Measurements from ENCODE around the gene TP73. TPM values are rescaled to one million over a fixed set of nuclear protein-coding genes. Genes with fewer than 3 reads are reported as not detected.
A peak's percentile ranks its signal among the peaks of the same experiment; 100 is the strongest.

Gene TP73
- total RNA-seq, 1 experiment from 2014 or later: 2.0 TPM

- no peak for DNase-seq (ENCODE audit: low spot score)
Observed at GRCh38 chr1:3706651-3707297, 54.5 kb downstream of the TP73 start.

- no peak for DNase-seq (ENCODE audit: low spot score)
Observed at GRCh38 chr1:3707298-3707938, 55.1 kb downstream of the TP73 start.

GRCh38 chr1:3707939-3708328 is 55.6 kb downstream of the TP73 start:
- DNase-seq (ENCODE audit: low spot score): no peak

GRCh38 chr1:3708791-3709190 is 56.5 kb downstream of the TP73 start:
- DNase-seq (ENCODE audit: low spot score): no peak

- DNase-seq (ENCODE audit: low spot score): no peak
Observed at GRCh38 chr1:3710251-3710650, 57.9 kb downstream of the TP73 start.

GRCh38 chr1:3711381-3711779 is 59.1 kb downstream of the TP73 start:
- DNase-seq (ENCODE audit: low spot score): no peak

GRCh38 chr1:3711780-3712451 is 59.6 kb downstream of the TP73 start:
- no peak for DNase-seq (ENCODE audit: low spot score)

GRCh38 chr1:3712573-3713535 is 60.5 kb downstream of the TP73 start:
- no peak for DNase-seq (ENCODE audit: low spot score)

- DNase-seq (ENCODE audit: low spot score): no peak
Observed at GRCh38 chr1:3713840-3714239, 61.5 kb downstream of the TP73 start.

- DNase-seq (ENCODE audit: low spot score): no peak
Observed at GRCh38 chr1:3714284-3714741, 62.0 kb downstream of the TP73 start.

GRCh38 chr1:3714814-3715213 is 62.5 kb downstream of the TP73 start:
- DNase-seq (ENCODE audit: low spot score): no peak

GRCh38 chr1:3716351-3716750 is 64.0 kb downstream of the TP73 start:
- no peak for DNase-seq (ENCODE audit: low spot score)

GRCh38 chr1:3717041-3717714 is 64.9 kb downstream of the TP73 start:
- DNase-seq (ENCODE audit: low spot score): no peak

- DNase-seq (ENCODE audit: low spot score): no peak
Observed at GRCh38 chr1:3717715-3718601, 65.6 kb downstream of the TP73 start.

- DNase-seq (ENCODE audit: low spot score): no peak
Observed at GRCh38 chr1:3718764-3719163, 66.4 kb downstream of the TP73 start.

GRCh38 chr1:3721955-3722465 is 69.7 kb downstream of the TP73 start:
- no peak for DNase-seq (ENCODE audit: low spot score)

- no peak for DNase-seq (ENCODE audit: low spot score)
Observed at GRCh38 chr1:3722846-3723245, 70.5 kb downstream of the TP73 start.

- DNase-seq (ENCODE audit: low spot score): peak; percentile 49
Observed at GRCh38 chr1:3724416-3725030, 72.2 kb downstream of the TP73 start.

GRCh38 chr1:3725366-3725765 is 73.0 kb downstream of the TP73 start:
- DNase-seq (ENCODE audit: low spot score): no peak

Data from H4 (cell line).